ENCODE data around the gene ZSCAN12. TPM values are rescaled to one million over a fixed set of nuclear protein-coding genes. Genes with fewer than 3 reads are reported as not detected.
A peak's percentile ranks its signal among the peaks of the same experiment; 100 is the strongest.

ZSCAN12 gene
- total RNA-seq, 4 donors from 2014 or later, result 1.2 to 3.2 (median 2.3) TPM

- no peak for DNase-seq (ENCODE audit: low spot score in 2 of 2)
- Histone ChIP-seq H3K9me3 (no peaks in the 10 kb centered on the region), H3K27ac (peak overlapping the region; percentile 83), H3K36me3 (no peaks in the 10 kb centered on the region), H3K27me3 (no peaks in the 10 kb centered on the region), H3K4me3 (peak overlapping the region; percentile 21), H3K4me1 (peaks cover 45% of the 10 kb centered on the region)
- 63% methylated on average over 11 of the region's 11 CpGs for WGBS
- TF ChIP-seq POLR2A (IDR thresholded peaks at IDR 0.05) (no peak), CTCF (IDR thresholded peaks at IDR 0.05) (no peak), EP300 (IDR thresholded peaks at IDR 0.05) (no peak), POLR2AphosphoS5 (IDR thresholded peaks at IDR 0.05) (no peak)
Observed at GRCh38 chr6:28353981-28354676, 45.4 kb downstream of the ZSCAN12 start.

- Histone ChIP-seq H3K4me3 (peak overlapping the region; percentile 21), H3K27ac (peak overlapping the region; percentile 83), H3K36me3 (no peaks in the 10 kb centered on the region), H3K4me1 (peaks cover 45% of the 10 kb centered on the region), H3K9me3 (no peaks in the 10 kb centered on the region), H3K27me3 (no peaks in the 10 kb centered on the region)
- DNase-seq (ENCODE audit: low spot score in 2 of 2), result no peak
- WGBS, result 73% methylated on average over 3 of the region's 3 CpGs
- TF ChIP-seq POLR2AphosphoS5 (IDR thresholded peaks at IDR 0.05), result no peak
- TF ChIP-seq EP300 (IDR thresholded peaks at IDR 0.05), result no peak
- no peak for TF ChIP-seq CTCF (IDR thresholded peaks at IDR 0.05)
- TF ChIP-seq POLR2A (IDR thresholded peaks at IDR 0.05), result no peak
Observed at GRCh38 chr6:28353356-28353755, 46.2 kb downstream of the ZSCAN12 start.

DNA sequence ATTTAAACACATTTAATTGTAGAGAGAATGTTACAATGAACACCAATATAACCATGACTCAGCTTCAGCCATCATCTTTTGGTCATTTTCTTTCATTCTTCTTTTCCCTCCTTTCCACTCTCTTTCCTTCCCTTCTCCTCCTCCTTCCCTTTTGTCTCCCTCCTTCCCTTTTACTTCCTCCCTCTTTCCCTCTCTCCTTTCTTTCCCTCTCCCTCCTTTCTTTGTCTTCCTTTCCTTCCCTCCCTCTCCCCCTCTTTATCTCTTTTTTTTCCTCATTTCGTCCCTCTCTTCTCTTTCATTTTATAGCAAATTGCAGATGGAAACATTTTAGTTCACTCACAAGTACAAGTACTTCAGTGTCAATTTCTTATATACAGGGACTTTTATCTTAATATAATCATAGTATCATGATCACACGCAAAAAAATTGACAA, 48.0 kb downstream of the ZSCAN12 start:
- 67% methylated on average over 2 of the region's 2 CpGs for WGBS
- no peaks in the 10 kb centered on the region for H3K36me3 ChIP-seq
- H3K9me3 ChIP-seq, result no peaks in the 10 kb centered on the region
- H3K27ac ChIP-seq, result no peak overlapping the region
- peak overlapping the region; percentile 58 for H3K4me3 ChIP-seq
- H3K4me1 ChIP-seq, result peaks cover 45% of the 10 kb centered on the region
- no peak for DNase-seq (ENCODE audit: low spot score in 2 of 2)
- H3K27me3 ChIP-seq, result peaks cover under 1% of the 10 kb centered on the region
- no peak for TF ChIP-seq CTCF (IDR thresholded peaks at IDR 0.05)

- Histone ChIP-seq H3K27me3 (peaks cover 4% of the 10 kb centered on the region), H3K4me3 (peak overlapping the region; percentile 58), H3K27ac (no peak overlapping the region), H3K36me3 (no peaks in the 10 kb centered on the region), H3K9me3 (no peaks in the 10 kb centered on the region), H3K4me1 (peaks cover 42% of the 10 kb centered on the region)
- DNase-seq (ENCODE audit: low spot score in 2 of 2), result no peak
- TF ChIP-seq POLR2AphosphoS5 (IDR thresholded peaks at IDR 0.05) (no peak), EP300 (IDR thresholded peaks at IDR 0.05) (no peak), POLR2A (IDR thresholded peaks at IDR 0.05) (no peak), CTCF (IDR thresholded peaks at IDR 0.05) (no peak)
- 74% methylated on average over 2 of the region's 2 CpGs for WGBS
Observed at GRCh38 chr6:28351087-28351486, 48.5 kb downstream of the ZSCAN12 start.

- H3K36me3 ChIP-seq, result no peaks in the 10 kb centered on the region
- 1% methylated on average over 29 of the region's 30 CpGs for WGBS
- TF ChIP-seq EP300 (IDR thresholded peaks at IDR 0.05), result no peak
- TF ChIP-seq POLR2AphosphoS5 (IDR thresholded peaks at IDR 0.05), result no peak
- no peak for TF ChIP-seq POLR2A (IDR thresholded peaks at IDR 0.05)
- no peak for TF ChIP-seq CTCF (IDR thresholded peaks at IDR 0.05)
- H3K9me3 ChIP-seq, result no peaks in the 10 kb centered on the region
- H3K4me3 ChIP-seq, result peak within 1 kb of the TSS; percentile 58
- peaks cover 33% of the 10 kb centered on the region for H3K4me1 ChIP-seq
- DNase-seq (ENCODE audit: low spot score in 2 of 2), result peak; percentile 89 to 92
- peaks cover 4% of the 10 kb centered on the region for H3K27me3 ChIP-seq
- peak within 1 kb of the TSS; percentile 64 for H3K27ac ChIP-seq
Observed at GRCh38 chr6:28349892-28350737, 49.4 kb downstream of the ZSCAN12 start, which contains the start of gene ZKSCAN3. Gene ZKSCAN3 (plus strand): TSS chr6:28349947. CDS start chr6:28359587, 9,640 bp downstream.

All from suprapubic skin (tissue), 4 donors.